ENCODE data around the gene FBXW5. TPM values are rescaled to one million over a fixed set of nuclear protein-coding genes. Genes with fewer than 3 reads are reported as not detected.

FBXW5 gene
- total RNA-seq, 1 experiment from 2014 or later = 101 TPM

DNA sequence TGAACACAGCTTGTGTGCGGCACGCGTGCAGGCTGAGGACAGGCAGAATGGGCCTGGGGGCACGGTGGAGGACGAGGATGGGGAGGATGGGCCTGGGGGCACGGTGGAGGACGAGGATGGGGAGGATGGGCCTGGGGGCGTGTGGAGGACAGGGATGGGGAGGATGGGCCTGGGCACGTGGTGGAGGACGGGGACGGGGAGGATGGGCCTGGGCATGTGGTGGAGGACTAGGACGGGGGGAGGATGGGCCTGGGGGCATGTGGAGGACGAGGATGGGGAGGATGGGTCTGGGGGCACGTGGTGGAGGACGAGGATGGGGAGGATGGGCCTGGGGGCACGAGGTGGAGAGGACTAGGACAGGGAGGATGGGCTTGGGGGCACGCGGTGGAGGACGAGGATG, 22.0 kb downstream of the FBXW5 start:
- intact Hi-C loops (cut with micrococcal nuclease; ENCODE audit: unreplicated experiment) = no loop called here
- no TSS peak for BruUV-seq (replicated peaks)
- CTCF ChIA-PET = interaction anchor here (0.5 kb wide), 1 partner anchor 195 kb away, joined by 3 read pairs; no protein-coding TSS in a partner anchor
- POLR2A ChIA-PET (ENCODE audit: unreplicated experiment) = no interaction called here
- Histone ChIP-seq H3K27me3 (ENCODE audit: insufficient read depth, low read depth) (no peaks in the 10 kb centered on the region), H3K4me1 (replicated peaks; ENCODE audit: insufficient read depth) (no peaks in the 10 kb centered on the region), H3K36me3 (ENCODE audit: low read depth) (no peaks in the 10 kb centered on the region; the same call in 1 of the 2 replicates), H3K4me2 (no peak overlapping the region), H3K27ac (no peak overlapping the region), H3K9me3 (ENCODE audit: insufficient read depth, low read depth) (no peaks in the 10 kb centered on the region), H2AFZ (no peak overlapping the region), H3F3A (ENCODE audit: insufficient read depth, low read depth) (no peaks in the 10 kb centered on the region), H3K9me2 (ENCODE audit: insufficient read depth) (no peaks in the 10 kb centered on the region), H3K79me2 (ENCODE audit: low read depth) (no peaks in the 10 kb centered on the region), H3K4me3 (no peak overlapping the region), H4K20me1 (ENCODE audit: insufficient read depth) (no peaks in the 10 kb centered on the region)
- no peak for DNase-seq
- no peak for TF ChIP-seq EZH2 (IDR thresholded peaks at IDR 0.05; ENCODE audit: low read depth)
- TF ChIP-seq, protein P1, sequence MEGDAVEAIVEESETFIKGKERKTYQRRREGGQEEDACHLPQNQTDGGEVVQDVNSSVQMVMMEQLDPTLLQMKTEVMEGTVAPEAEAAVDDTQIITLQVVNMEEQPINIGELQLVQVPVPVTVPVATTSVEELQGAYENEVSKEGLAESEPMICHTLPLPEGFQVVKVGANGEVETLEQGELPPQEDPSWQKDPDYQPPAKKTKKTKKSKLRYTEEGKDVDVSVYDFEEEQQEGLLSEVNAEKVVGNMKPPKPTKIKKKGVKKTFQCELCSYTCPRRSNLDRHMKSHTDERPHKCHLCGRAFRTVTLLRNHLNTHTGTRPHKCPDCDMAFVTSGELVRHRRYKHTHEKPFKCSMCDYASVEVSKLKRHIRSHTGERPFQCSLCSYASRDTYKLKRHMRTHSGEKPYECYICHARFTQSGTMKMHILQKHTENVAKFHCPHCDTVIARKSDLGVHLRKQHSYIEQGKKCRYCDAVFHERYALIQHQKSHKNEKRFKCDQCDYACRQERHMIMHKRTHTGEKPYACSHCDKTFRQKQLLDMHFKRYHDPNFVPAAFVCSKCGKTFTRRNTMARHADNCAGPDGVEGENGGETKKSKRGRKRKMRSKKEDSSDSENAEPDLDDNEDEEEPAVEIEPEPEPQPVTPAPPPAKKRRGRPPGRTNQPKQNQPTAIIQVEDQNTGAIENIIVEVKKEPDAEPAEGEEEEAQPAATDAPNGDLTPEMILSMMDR (conservative IDR thresholded peaks at IDR 0.05) = no peak

DNA sequence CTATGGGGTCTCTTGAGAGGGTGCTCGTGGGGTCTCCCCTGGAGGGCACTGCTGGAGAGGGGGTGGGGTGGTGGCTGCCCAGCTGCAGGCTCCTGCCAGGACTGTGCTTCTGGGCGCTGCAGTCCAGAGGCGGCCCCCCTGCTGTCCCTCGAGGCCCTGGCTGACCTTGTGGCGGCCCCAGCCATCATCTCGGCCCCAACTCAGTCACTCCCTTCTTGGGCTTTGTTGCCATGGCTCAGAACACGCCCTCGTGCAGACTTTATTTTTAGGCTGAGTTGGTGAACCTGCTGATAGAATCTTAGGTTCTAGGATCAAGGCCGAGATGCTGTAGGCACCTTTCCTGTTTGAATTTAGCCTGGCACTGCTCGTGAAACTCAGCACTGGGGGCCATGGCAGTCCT, 22.8 kb downstream of the FBXW5 start:
- POLR2A ChIA-PET (ENCODE audit: unreplicated experiment) = interaction anchor here (0.5 kb wide), 1 partner anchor 139 kb away, joined by 10 read pairs; no protein-coding TSS in a partner anchor
- Histone ChIP-seq H3K36me3 (ENCODE audit: low read depth) (no peaks in the 10 kb centered on the region; the same call in 1 of the 2 replicates), H3K9me2 (ENCODE audit: insufficient read depth) (no peaks in the 10 kb centered on the region), H3K4me3 (no peak overlapping the region), H3K9me3 (ENCODE audit: insufficient read depth, low read depth) (no peaks in the 10 kb centered on the region), H3K4me2 (no peak overlapping the region), H3K4me1 (replicated peaks; ENCODE audit: insufficient read depth) (no peaks in the 10 kb centered on the region), H4K20me1 (ENCODE audit: insufficient read depth) (no peaks in the 10 kb centered on the region), H3K27ac (no peak overlapping the region), H2AFZ (no peak overlapping the region), H3K79me2 (ENCODE audit: low read depth) (no peaks in the 10 kb centered on the region), H3F3A (ENCODE audit: insufficient read depth, low read depth) (no peaks in the 10 kb centered on the region), H3K27me3 (ENCODE audit: insufficient read depth, low read depth) (no peaks in the 10 kb centered on the region)
- TF ChIP-seq EZH2 (IDR thresholded peaks at IDR 0.05; ENCODE audit: low read depth) = no peak
- no TSS peak for BruUV-seq (replicated peaks)
- CTCF ChIA-PET = interaction anchor here (0.5 kb wide), 1 partner anchor 194 kb away, joined by 3 read pairs; no protein-coding TSS in a partner anchor
- no peak for DNase-seq
- intact Hi-C loops (cut with micrococcal nuclease; ENCODE audit: unreplicated experiment) = no loop called here

DNA sequence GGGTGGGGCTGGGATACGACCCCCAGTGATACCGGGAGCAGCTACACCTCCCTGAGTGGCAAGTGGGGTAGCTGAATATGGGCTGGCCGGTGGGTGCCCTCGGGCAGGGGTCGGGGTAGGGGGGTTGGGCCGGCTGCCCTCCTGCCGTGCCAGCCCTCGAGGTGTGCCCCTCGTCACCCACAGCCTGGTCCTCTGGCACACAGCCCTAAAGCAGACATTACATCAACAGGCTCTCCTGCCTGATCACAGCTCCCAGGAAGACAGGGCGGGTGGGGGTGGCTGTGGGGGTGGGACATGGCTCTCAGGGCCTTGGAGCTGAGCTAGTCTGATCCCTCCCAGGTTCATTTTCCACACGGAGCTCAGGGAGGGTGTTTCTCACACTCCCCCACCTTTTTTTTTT, 23.2 kb downstream of the FBXW5 start:
- Histone ChIP-seq H3K9me2 (ENCODE audit: insufficient read depth) (no peaks in the 10 kb centered on the region), H3K27me3 (ENCODE audit: insufficient read depth, low read depth) (no peaks in the 10 kb centered on the region), H3K27ac (no peak overlapping the region), H3K79me2 (ENCODE audit: low read depth) (no peaks in the 10 kb centered on the region), H3K9me3 (ENCODE audit: insufficient read depth, low read depth) (no peaks in the 10 kb centered on the region), H2AFZ (no peak overlapping the region), H4K20me1 (ENCODE audit: insufficient read depth) (no peaks in the 10 kb centered on the region), H3K4me1 (replicated peaks; ENCODE audit: insufficient read depth) (no peaks in the 10 kb centered on the region), H3K4me2 (no peak overlapping the region), H3F3A (ENCODE audit: insufficient read depth, low read depth) (no peaks in the 10 kb centered on the region), H3K4me3 (no peak overlapping the region), H3K36me3 (ENCODE audit: low read depth) (no peaks in the 10 kb centered on the region; the same call in 1 of the 2 replicates)
- ChIA-PET CTCF (no interaction called here), POLR2A (ENCODE audit: unreplicated experiment) (no interaction called here)
- intact Hi-C loops (cut with micrococcal nuclease; ENCODE audit: unreplicated experiment) = no loop called here
- no TSS peak for BruUV-seq (replicated peaks)
- TF ChIP-seq EZH2 (IDR thresholded peaks at IDR 0.05; ENCODE audit: low read depth) = no peak
- TF ChIP-seq, protein P1 (conservative IDR thresholded peaks at IDR 0.05) = no peak
- DNase-seq = no peak

DNA sequence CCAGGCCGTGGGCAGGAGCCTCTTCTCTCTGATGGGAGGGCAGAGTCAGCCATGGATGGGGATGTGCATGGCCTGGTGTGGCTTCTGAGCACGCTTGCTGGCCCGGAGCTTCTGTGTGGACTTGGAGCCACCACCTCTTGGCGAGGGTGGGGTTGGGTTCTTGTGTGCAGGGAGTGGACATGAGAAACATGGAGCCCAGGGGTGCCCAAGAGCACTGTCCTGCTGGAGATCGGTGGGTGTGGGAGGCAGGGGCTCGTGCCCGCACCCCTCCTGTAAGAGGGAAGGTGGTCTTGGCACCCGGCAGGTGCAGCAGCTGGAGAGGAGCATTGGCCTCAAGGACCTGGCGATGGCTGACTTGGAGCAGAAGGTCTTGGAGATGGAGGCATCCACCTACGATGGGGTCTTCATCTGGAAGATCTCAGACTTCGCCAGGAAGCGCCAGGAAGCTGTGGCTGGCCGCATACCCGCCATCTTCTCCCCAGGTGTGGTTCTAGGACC, 23.8 kb downstream of the FBXW5 start:
- no peak for TF ChIP-seq EZH2 (IDR thresholded peaks at IDR 0.05; ENCODE audit: low read depth)
- TF ChIP-seq, protein P1 (conservative IDR thresholded peaks at IDR 0.05) = no peak
- H3K27ac ChIP-seq = no peak overlapping the region
- H3K9me3 ChIP-seq (ENCODE audit: insufficient read depth, low read depth) = no peaks in the 10 kb centered on the region
- no TSS peak for BruUV-seq (replicated peaks)
- intact Hi-C loops (cut with micrococcal nuclease; ENCODE audit: unreplicated experiment) = no loop called here
- no peaks in the 10 kb centered on the region for H3K27me3 ChIP-seq (ENCODE audit: insufficient read depth, low read depth)
- no peak overlapping the region for H2AFZ ChIP-seq
- no peaks in the 10 kb centered on the region for H4K20me1 ChIP-seq (ENCODE audit: insufficient read depth)
- no peak overlapping the region for H3K4me3 ChIP-seq
- CTCF ChIA-PET = no interaction called here
- POLR2A ChIA-PET (ENCODE audit: unreplicated experiment) = no interaction called here
- no peaks in the 10 kb centered on the region for H3F3A ChIP-seq (ENCODE audit: insufficient read depth, low read depth)
- no peak for DNase-seq
- no peaks in the 10 kb centered on the region for H3K4me1 ChIP-seq (replicated peaks; ENCODE audit: insufficient read depth)
- H3K79me2 ChIP-seq (ENCODE audit: low read depth) = no peaks in the 10 kb centered on the region
- H3K4me2 ChIP-seq = no peak overlapping the region
- no peaks in the 10 kb centered on the region for H3K9me2 ChIP-seq (ENCODE audit: insufficient read depth)
- no peaks in the 10 kb centered on the region; the same call in 1 of the 2 replicates for H3K36me3 ChIP-seq (ENCODE audit: low read depth)

All from PC-9 (cell line).